Esophagus squamous epithelium (tissue), 4 donors: ENCODE data around the gene STAG1.

Source experiments
- CTCF ChIP-seq, 6 experiments: fragments of 450-650 bp in 4 of 6; fragments of 200-600 bp in 2 of 6; sonication (generic) in 2 of 6; IDR thresholded peaks; one replicate each; pipeline ENCODE4 v1.5.1; 2016 to 2019; ENCODE audit warnings: antibody characterized with exemption in 6 of 6, mild to moderate bottlenecking in 4 of 6, moderate library complexity in 4 of 6
- POLR2A ChIP-seq, 4 donors: fragments of 450-650 bp; IDR thresholded peaks; one replicate each; pipeline ENCODE4 v1.6.1; 2017; ENCODE audit warnings: antibody characterized with exemption in 4 of 4, mild to moderate bottlenecking in 4 of 4, moderate library complexity in 3 of 4

- TF ChIP-seq CTCF (IDR thresholded peaks at IDR 0.05) = no peak
- TF ChIP-seq POLR2A (IDR thresholded peaks at IDR 0.05) = no peak
Measured at GRCh38 chr3:136653628-136654027, 98.5 kb downstream of the STAG1 start.
